Keratinocyte (primary cell): ENCODE results near the gene TNNT1. TPM values are rescaled to one million over a fixed set of nuclear protein-coding genes. Genes with fewer than 3 reads are reported as not detected.

Source experiments
- DNase-seq: peaks from one replicate; pipeline ENCODE4 v3.0.0-alpha.2; 2011; ENCODE audit warnings: low read depth, missing footprints, low spot score
- FAIRE-seq: peaks from 2 replicates; lab custom pipeline; 2011; peaks lifted over from hg19 to GRCh38; lab: Jason Lieb, UNC
- H2AFZ ChIP-seq: 2 replicates; pipeline ENCODE4 v1.6.0; 2012; ENCODE audit warnings: low read length, control low read depth, inconsistent platforms; ENCODE audit not compliant: control insufficient read depth
- H3K27ac ChIP-seq: 2 replicates; pipeline ENCODE4 v1.5.1; 2011; ENCODE audit warnings: low read length; ENCODE audit not compliant: control insufficient read depth, insufficient read depth
- H3K27me3 ChIP-seq: 3 replicates; pipeline ENCODE4 v1.6.0; 2011; ENCODE audit warnings: low read length; ENCODE audit not compliant: control insufficient read depth, insufficient read depth; ENCODE audit errors: extremely low read depth
- H3K36me3 ChIP-seq, 2 experiments: 2 replicates in 1 of 2; 3 replicates in 1 of 2; pipeline ENCODE4 v1.5.1; 2011; ENCODE audit warnings: low read length in 2 of 2, mild to moderate bottlenecking in 1 of 2; ENCODE audit not compliant: control insufficient read depth in 2 of 2, insufficient read depth in 2 of 2; ENCODE audit errors: extremely low read depth in 1 of 2
- H3K4me1 ChIP-seq: 3 replicates; pipeline ENCODE4 v1.5.1; 2011; ENCODE audit warnings: low read length; ENCODE audit not compliant: control insufficient read depth, insufficient read depth; ENCODE audit errors: extremely low read depth
- H3K4me2 ChIP-seq: 3 replicates; pipeline ENCODE4 v1.6.0; 2011; ENCODE audit warnings: low read depth, low read length; ENCODE audit not compliant: control insufficient read depth, insufficient read depth; ENCODE audit errors: extremely low read depth
- H3K4me3 ChIP-seq, 3 experiments: fragments of 200-600 bp in 1 of 3; sonication (generic) in 1 of 3; 2 replicates in 2 of 3; 3 replicates in 1 of 3; pipeline ENCODE4 v1.5.1; 2011 to 2016; ENCODE audit warnings: low read length in 3 of 3, mild to moderate bottlenecking in 3 of 3, control low read depth in 2 of 3, inconsistent platforms in 1 of 3, low read depth in 1 of 3, mixed read lengths in 1 of 3, mixed run types in 1 of 3, moderate library complexity in 1 of 3; ENCODE audit not compliant: control insufficient read depth in 2 of 3, insufficient read depth in 2 of 3; ENCODE audit errors: extremely low read depth in 1 of 3
- H3K79me2 ChIP-seq: 2 replicates; pipeline ENCODE4 v1.6.0; 2012; ENCODE audit warnings: low read length; ENCODE audit not compliant: control insufficient read depth, insufficient read depth
- H3K9ac ChIP-seq: 3 replicates; pipeline ENCODE4 v1.6.0; 2011; ENCODE audit warnings: low read length; ENCODE audit not compliant: control insufficient read depth, insufficient read depth; ENCODE audit errors: extremely low read depth
- H3K9me1 ChIP-seq: 3 replicates; pipeline ENCODE4 v1.6.0; 2011; ENCODE audit warnings: low read length; ENCODE audit not compliant: control insufficient read depth, insufficient read depth; ENCODE audit errors: extremely low read depth
- H3K9me3 ChIP-seq: 2 replicates; pipeline ENCODE4 v1.5.1; 2012; ENCODE audit warnings: low read depth, low read length; ENCODE audit not compliant: control insufficient read depth
- H4K20me1 ChIP-seq: 3 replicates; pipeline ENCODE4 v1.6.0; 2011; ENCODE audit warnings: low read length; ENCODE audit not compliant: control insufficient read depth, insufficient read depth; ENCODE audit errors: extremely low read depth
- CTCF ChIP-seq, 3 experiments: IDR thresholded peaks in 1 of 3; conservative IDR thresholded peaks in 1 of 3; optimal IDR thresholded peaks in 1 of 3; 2 replicates in 2 of 3; 3 replicates in 1 of 3; pipeline versions ENCODE3 to v1.5.1; 2011; ENCODE audit warnings: low read length in 3 of 3, mild to moderate bottlenecking in 3 of 3, moderate library complexity in 2 of 3, control low read depth in 1 of 3, inconsistent platforms in 1 of 3; ENCODE audit not compliant: insufficient read depth in 2 of 3; ENCODE audit errors: extremely low read depth in 1 of 3
- EZH2 ChIP-seq: IDR thresholded peaks from one replicate; pipeline ENCODE4 v1.6.1; 2012; ENCODE audit warnings: inconsistent platforms, mild to moderate bottlenecking, low read length, moderate library complexity
- dilution Hi-C: fragments of 300-500 bp; cut with MboI; formaldehyde crosslinking; loops from one replicate; pipeline ENCODE4 v1.7.0; 2020; ENCODE audit warnings: low sequenced_read_pairs; ENCODE audit not compliant: extremely low pct_ligation_motif_present
- polyA plus RNA-seq, 5 experiments: library from polyadenylated mRNA; depleted of rRNA in 3 of 5; stranded (reverse) in 3 of 5; stranded (forward) in 1 of 5; unstranded in 1 of 5; fragments of >200 nt; gene quantifications; 1 replicate in 1 of 5; 2 replicates in 3 of 5; 3 replicates in 1 of 5; pipeline versions ENCODE4 v1.2.1 to v1.2.3, GENCODE V29; 2011 to 2012; ENCODE audit warnings: missing spikeins in 2 of 5, low read depth in 1 of 5, low replicate concordance in 1 of 5

TNNT1 gene
- polyA plus RNA-seq, 1 donor (not counting 4 experiments of a cell fraction or from before 2014, with no cell fraction given), result 99.6 TPM

GRCh38 chr19:55116859-55117662 is 31.9 kb downstream of the TNNT1 start, which contains the start of gene PPP1R12C:
TSS of gene PPP1R12C (minus strand) at chr19:55117637. CDS start at chr19:55117543, 94 bp downstream.
- Histone ChIP-seq H3K79me2 (peaks cover 52% of the 10 kb centered on the region), H3K9me3 (no peaks in the 10 kb centered on the region), H3K9me1 (no peaks in the 10 kb centered on the region), H3K27ac (peak within 1 kb of the TSS; percentile 61), H3K4me1 (peaks cover 11% of the 10 kb centered on the region), H4K20me1 (peaks cover 9% of the 10 kb centered on the region), H3K4me2 (peak within 1 kb of the TSS; percentile 90), H2AFZ (peak within 1 kb of the TSS; percentile 93), H3K9ac (peak within 1 kb of the TSS; percentile 84), H3K4me3 (peak within 1 kb of the TSS; percentile 82 to 83 (median 83)), H3K27me3 (no peaks in the 10 kb centered on the region), H3K36me3 (peaks cover 0 to 3% of the 10 kb centered on the region in 2 experiments)
- FAIRE-seq (no peak), DNase-seq (no peak)
- dilution Hi-C loops, result no loop called here
- TF ChIP-seq EZH2 (no peak), CTCF (optimal IDR thresholded peaks at IDR 0.05 in 1 of 3, IDR thresholded peaks at IDR 0.05 in 1 of 3, conservative IDR thresholded peaks at IDR 0.05 in 1 of 3; ENCODE audit: extremely low read depth in 1 of 3, insufficient read depth in 2 of 3, low read length in 3 of 3) (no peak)

- peak overlapping the region; percentile 84 for H3K9ac ChIP-seq
- no peak for DNase-seq
- dilution Hi-C loops, result no loop called here
- H2AFZ ChIP-seq, result no peak overlapping the region
- no peaks in the 10 kb centered on the region for H3K9me3 ChIP-seq
- FAIRE-seq, result peak; percentile 82
- H3K79me2 ChIP-seq, result peaks cover 55% of the 10 kb centered on the region
- peak overlapping the region; percentile 82 to 83 (median 82) for H3K4me3 ChIP-seq
- H3K36me3 ChIP-seq, result peaks cover 0 to 5% of the 10 kb centered on the region in 2 experiments
- no peak for TF ChIP-seq EZH2
- TF ChIP-seq CTCF (optimal IDR thresholded peaks at IDR 0.05 in 1 of 3, IDR thresholded peaks at IDR 0.05 in 1 of 3, conservative IDR thresholded peaks at IDR 0.05 in 1 of 3; ENCODE audit: extremely low read depth in 1 of 3, insufficient read depth in 2 of 3, low read length in 3 of 3), result no peak
- peaks cover 9% of the 10 kb centered on the region for H4K20me1 ChIP-seq
- H3K27ac ChIP-seq, result peak overlapping the region; percentile 48
- H3K9me1 ChIP-seq, result no peaks in the 10 kb centered on the region
- no peaks in the 10 kb centered on the region for H3K27me3 ChIP-seq
- peak overlapping the region; percentile 81 for H3K4me2 ChIP-seq
- peaks cover 11% of the 10 kb centered on the region for H3K4me1 ChIP-seq
Measured at GRCh38 chr19:55116232-55116858, 32.7 kb downstream of the TNNT1 start.
